ENCODE results near the gene CENPB.

DNA sequence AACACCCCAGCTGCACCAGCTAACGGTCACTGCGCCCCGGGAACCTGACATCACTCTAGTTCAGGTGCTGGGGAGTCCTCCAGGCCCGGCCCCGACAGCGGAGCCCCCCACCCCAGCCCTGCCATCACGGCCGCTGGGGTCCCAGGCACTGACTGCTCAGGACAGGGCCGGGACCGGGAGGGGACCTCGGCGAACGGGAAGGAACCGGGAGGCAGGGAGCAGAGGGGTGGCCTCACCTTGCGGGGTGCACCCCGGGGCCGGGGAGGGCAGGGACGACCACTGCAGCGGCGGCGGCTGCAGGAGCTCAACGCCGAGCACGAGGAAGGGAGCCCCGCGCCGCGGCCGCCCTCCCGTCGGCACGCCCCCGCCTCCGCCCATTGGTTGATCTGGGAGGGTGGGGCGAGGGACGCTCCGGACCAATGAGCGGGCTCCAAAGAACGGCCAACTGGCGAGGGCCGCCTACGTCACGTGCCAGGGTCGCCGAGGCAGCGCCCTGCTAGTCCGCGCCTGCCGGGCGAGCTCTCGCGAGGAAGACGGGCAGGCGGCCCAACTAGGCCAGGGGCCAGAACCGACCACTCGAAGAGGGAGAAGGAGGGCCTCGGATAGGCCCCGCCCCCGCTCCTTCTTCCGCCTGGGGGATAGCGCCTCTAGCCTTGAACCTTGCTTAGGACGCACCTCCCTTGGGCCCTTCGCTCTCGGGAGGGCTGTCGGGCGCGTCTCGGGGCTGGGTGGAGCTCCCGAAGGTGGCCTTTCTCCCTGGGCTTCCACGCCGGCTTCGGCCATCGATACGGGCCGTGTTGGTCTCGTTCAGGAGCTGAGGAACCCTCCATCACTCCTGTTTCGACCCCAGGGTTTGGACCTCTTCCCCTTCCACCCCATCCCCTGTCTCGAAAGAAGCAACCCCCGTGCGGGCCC, 18.9 kb downstream of the CENPB start, which contains the start of gene ADISSP:
- TF ChIP-seq REST (IDR thresholded peaks at IDR 0.05) = peak; percentile 26
- TF ChIP-seq CTCF (IDR thresholded peaks at IDR 0.05; ENCODE audit: low read depth, low read length, missing input control) = no peak
- TF ChIP-seq YY1 (IDR thresholded peaks at IDR 0.05) = peak; percentile 54

Measured in liver (tissue), 2 donors.